ENCODE results near the gene RET. TPM values are rescaled to one million over a fixed set of nuclear protein-coding genes. Genes with fewer than 3 reads are reported as not detected.

The RET gene
- total RNA-seq, 6 donors from 2014 or later = 0.11 to 0.98 (median 0.30) TPM; not detected in 1

- Histone ChIP-seq H3K27me3 (no peaks in the 10 kb centered on the region), H3K4me3 (no peak overlapping the region), H3K36me3 (no peaks in the 10 kb centered on the region), H3K9me3 (no peaks in the 10 kb centered on the region), H3K27ac (no peak overlapping the region), H3K4me1 (peaks cover 0 to 17% (median 9%) of the 10 kb centered on the region in 4 donors)
- DNase-seq (no peak), ATAC-seq (ENCODE audit: low FRiP score in 2 of 2) (no peak)
- no peak for TF ChIP-seq POLR2A (IDR thresholded peaks at IDR 0.05)
- TF ChIP-seq CTCF (IDR thresholded peaks at IDR 0.05) = no peak
- no peak for TF ChIP-seq POLR2AphosphoS5 (IDR thresholded peaks at IDR 0.05)
- no peak for TF ChIP-seq EP300 (IDR thresholded peaks at IDR 0.05)
- 84 to 100% methylated on average over 4 of the region's 4 CpGs for whole genome bisulfite sequencing, 2 donors
These were observed 45.2 kb downstream of the RET start for GRCh38 chr10:43122096-43122495.

GRCh38 chr10:43122826-43123225 is 46.0 kb downstream of the RET start:
- Histone ChIP-seq H3K4me3 (no peak overlapping the region), H3K4me1 (peaks cover 0 to 17% (median 9%) of the 10 kb centered on the region in 4 donors), H3K9me3 (no peaks in the 10 kb centered on the region), H3K27me3 (no peaks in the 10 kb centered on the region), H3K27ac (no peak overlapping the region), H3K36me3 (no peaks in the 10 kb centered on the region)
- TF ChIP-seq POLR2AphosphoS5 (IDR thresholded peaks at IDR 0.05) (no peak), EP300 (IDR thresholded peaks at IDR 0.05) (no peak), CTCF (IDR thresholded peaks at IDR 0.05) (no peak), POLR2A (IDR thresholded peaks at IDR 0.05) (no peak)
- ATAC-seq (ENCODE audit: low FRiP score in 2 of 2) = no peak
- DNase-seq = no peak
- WGBS, 2 donors = 93 to 95% methylated on average over 7 of the region's 7 CpGs

GRCh38 chr10:43123361-43124093 is 46.7 kb downstream of the RET start:
- 87 to 95% methylated on average over 4 to 9 of the region's 9 CpGs for WGBS, 2 donors
- no peak for DNase-seq

GRCh38 chr10:43124094-43124521 is 47.2 kb downstream of the RET start:
- Histone ChIP-seq H3K4me3 (no peak overlapping the region), H3K9me3 (no peaks in the 10 kb centered on the region), H3K4me1 (peaks cover 2 to 19% (median 11%) of the 10 kb centered on the region in 4 donors), H3K27me3 (no peaks in the 10 kb centered on the region), H3K27ac (no peak overlapping the region), H3K36me3 (no peaks in the 10 kb centered on the region)
- TF ChIP-seq POLR2AphosphoS5 (IDR thresholded peaks at IDR 0.05) (no peak), EP300 (IDR thresholded peaks at IDR 0.05) (no peak), POLR2A (IDR thresholded peaks at IDR 0.05) (no peak), CTCF (IDR thresholded peaks at IDR 0.05) (no peak)
- no peak for DNase-seq
- 76 to 79% methylated on average over 1 to 6 of the region's 6 CpGs for WGBS, 2 donors
- ATAC-seq (ENCODE audit: low FRiP score in 2 of 2) = no peak

More at GRCh38 chr10:43123361-43124093, 46.7 kb downstream of the RET start:
- Histone ChIP-seq H3K4me1 (peaks cover 0 to 17% (median 9%) of the 10 kb centered on the region in 4 donors), H3K27me3 (no peaks in the 10 kb centered on the region), H3K36me3 (no peaks in the 10 kb centered on the region), H3K27ac (no peak overlapping the region), H3K4me3 (no peak overlapping the region), H3K9me3 (no peaks in the 10 kb centered on the region)
- no peak for TF ChIP-seq POLR2AphosphoS5 (IDR thresholded peaks at IDR 0.05)
- no peak for TF ChIP-seq EP300 (IDR thresholded peaks at IDR 0.05)
- no peak for TF ChIP-seq POLR2A (IDR thresholded peaks at IDR 0.05)
- no peak for TF ChIP-seq CTCF (IDR thresholded peaks at IDR 0.05)
- ATAC-seq (ENCODE audit: low FRiP score in 2 of 2) = no peak
